Right ventricle myocardium superior (tissue), 1 donor: ENCODE results near the gene PKIB. TPM values are rescaled to one million over a fixed set of nuclear protein-coding genes. Genes with fewer than 3 reads are reported as not detected.
"Not testable (repeated sequence)": the region's sequence is repeated elsewhere in the genome, so short reads cannot be mapped to it uniquely, and the experiment has no call there.

Source experiments
- ATAC-seq: fragments of 200-7000 bp; cut with Tn5 transposase; one replicate; pipeline ENCODE4 v1.9.1; 2020; ENCODE audit warnings: mild to moderate bottlenecking; ENCODE audit not compliant: poor library complexity
- DNase-seq: peaks from one replicate; pipeline ENCODE4 v3.0.0-alpha.2; 2020
- intact Hi-C: fragments of 100-400 bp; cut with DNase I; formaldehyde crosslinking; loops from one replicate; pipeline ENCODE4 v1.11.2; 2022
- total RNA-seq: library from RNA; stranded (reverse); fragmentation: NEBNext Ultra II Directional; extraction: Animal tissue kit (Norgen Biotek cat#: 25700); gene quantifications from one replicate; pipeline ENCODE4 v1.2.1, GENCODE V29; 2021
- donor health status: DM: no; HTN: yes; CAD: no; lungs with severe emphysema.

The PKIB gene
- total RNA-seq, 1 donor from 2014 or later: 0.22 TPM

- no peak for DNase-seq
- no peak for ATAC-seq
- intact Hi-C loops: no loop called here
These were observed 6.7 kb downstream of the PKIB start for GRCh38 chr6:122616877-122617276.

GRCh38 chr6:122619309-122619708, 9.1 kb downstream of the PKIB start:
- intact Hi-C loops: no loop called here
- ATAC-seq (no peak), DNase-seq (no peak)

GRCh38 chr6:122620428-122620827, 10.2 kb downstream of the PKIB start:
- DNase-seq (no peak), ATAC-seq (no peak)
- intact Hi-C loops: no loop called here

- intact Hi-C loops: no loop called here
- no peak for ATAC-seq
- no peak for DNase-seq
These were observed 10.7 kb downstream of the PKIB start for GRCh38 chr6:122620902-122621301.

- ATAC-seq (no peak), DNase-seq (no peak)
- intact Hi-C loops: no loop called here
These were observed 11.4 kb downstream of the PKIB start for GRCh38 chr6:122621638-122622037.

- DNase-seq: no peak
- ATAC-seq: no peak
- intact Hi-C loops: no loop called here
These were observed 12.3 kb downstream of the PKIB start for GRCh38 chr6:122622479-122622878.

- intact Hi-C loops: no loop called here
- DNase-seq (no peak), ATAC-seq (no peak)
These were observed 13.1 kb downstream of the PKIB start for GRCh38 chr6:122623279-122623678.

GRCh38 chr6:122624853-122625252, 14.6 kb downstream of the PKIB start:
- no peak for ATAC-seq
- no peak for DNase-seq
- intact Hi-C loops: no loop called here

- no peak for DNase-seq
- no peak for ATAC-seq
- intact Hi-C loops: no loop called here
These were observed 18.5 kb downstream of the PKIB start for GRCh38 chr6:122628714-122629113.

GRCh38 chr6:122631571-122632249, 21.5 kb downstream of the PKIB start:
- DNase-seq (no peak), ATAC-seq (no peak)
- intact Hi-C loops: no loop called here

- intact Hi-C loops: no loop called here
- DNase-seq (no peak), ATAC-seq (no peak)
These were observed 30.2 kb downstream of the PKIB start for GRCh38 chr6:122640366-122640765.

GRCh38 chr6:122641819-122642218, 31.6 kb downstream of the PKIB start:
- ATAC-seq (no peak), DNase-seq (no peak)
- intact Hi-C loops: no loop called here

- intact Hi-C loops, ATAC-seq, DNase-seq: not testable (repeated sequence)
These were observed 32.4 kb downstream of the PKIB start for GRCh38 chr6:122642604-122643003.

GRCh38 chr6:122645256-122645655, 35.1 kb downstream of the PKIB start:
- no peak for ATAC-seq
- no peak for DNase-seq
- intact Hi-C loops: no loop called here

- no peak for ATAC-seq
- intact Hi-C loops: no loop called here
- no peak for DNase-seq
These were observed 37.6 kb downstream of the PKIB start for GRCh38 chr6:122647765-122648164.

- DNase-seq: no peak
- no peak for ATAC-seq
- intact Hi-C loops: no loop called here
These were observed 38.5 kb downstream of the PKIB start for GRCh38 chr6:122648726-122649125.

GRCh38 chr6:122649701-122650100, 39.5 kb downstream of the PKIB start:
- DNase-seq (no peak), ATAC-seq (no peak)
- intact Hi-C loops: no loop called here

GRCh38 chr6:122650403-122650802, 40.2 kb downstream of the PKIB start:
- DNase-seq: no peak
- intact Hi-C loops: no loop called here

GRCh38 chr6:122651031-122651430, 40.8 kb downstream of the PKIB start:
- intact Hi-C loops: no loop called here
- DNase-seq: no peak
- ATAC-seq: no peak

More at GRCh38 chr6:122650403-122650802, 40.2 kb downstream of the PKIB start:
- no peak for ATAC-seq

GRCh38 chr6:122651604-122652003, 41.4 kb downstream of the PKIB start:
- ATAC-seq: no peak
- DNase-seq: no peak
- intact Hi-C loops: no loop called here

- no peak for DNase-seq
- intact Hi-C loops: no loop called here
- no peak for ATAC-seq
These were observed 42.2 kb downstream of the PKIB start for GRCh38 chr6:122652431-122652830.
